ENCODE data around the gene KIF3A. TPM values are rescaled to one million over a fixed set of nuclear protein-coding genes. Genes with fewer than 3 reads are reported as not detected.

KIF3A gene
- total RNA-seq, 1 donor from 2014 or later, result 11.9 TPM

DNA sequence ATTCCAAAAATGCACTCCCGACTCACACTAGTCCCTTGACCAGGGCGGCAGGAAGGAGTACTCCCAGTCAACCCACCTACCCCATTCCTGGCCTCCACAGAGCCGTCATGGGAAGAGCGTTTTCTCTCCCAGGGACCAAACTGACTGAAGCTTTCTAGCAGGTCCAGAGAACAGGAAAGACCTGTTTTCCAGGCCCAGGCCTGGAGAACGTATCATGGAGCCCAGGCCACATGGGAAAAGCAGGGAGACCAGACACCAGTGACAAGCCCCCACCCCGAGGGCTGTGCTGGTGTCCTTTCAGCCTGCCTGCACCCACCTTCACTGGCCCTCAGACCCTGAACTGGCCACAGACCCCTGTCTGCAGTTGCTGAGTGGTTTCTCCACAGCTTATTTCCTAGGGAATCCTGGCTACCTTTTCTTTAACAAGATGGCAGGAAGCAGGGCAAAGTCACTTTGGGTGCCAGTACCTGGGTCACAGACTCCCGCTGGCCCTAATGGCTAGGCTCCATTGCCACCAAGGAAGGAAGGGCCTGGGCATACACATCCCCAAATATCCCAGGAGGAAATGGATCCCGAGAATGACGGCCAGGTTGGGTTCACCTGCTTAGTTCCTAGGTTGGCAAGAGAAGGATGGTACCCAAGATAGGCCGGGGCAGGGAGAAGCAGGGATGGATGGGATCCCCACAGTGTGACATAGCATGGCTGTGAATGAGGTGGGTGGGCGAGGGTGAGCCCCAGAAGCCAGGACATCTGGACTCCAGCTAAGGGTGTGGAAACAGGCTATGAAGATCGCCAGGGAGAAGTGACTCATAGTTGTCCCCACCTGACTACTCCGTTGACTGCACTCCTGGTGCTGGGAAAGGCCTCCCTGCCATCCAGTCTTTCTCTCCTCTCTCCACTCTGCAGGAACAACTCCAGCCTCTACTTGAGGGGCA, 22.0 kb upstream of the KIF3A start:
- H3K4me1 ChIP-seq, result no peaks in the 10 kb centered on the region
- peaks cover 80% of the 10 kb centered on the region for H3K36me3 ChIP-seq
- intact Hi-C loops (cut with micrococcal nuclease), result no loop called here
- H3K27me3 ChIP-seq (ENCODE audit: low read depth), result no peaks in the 10 kb centered on the region
- TF ChIP-seq, protein P1, sequence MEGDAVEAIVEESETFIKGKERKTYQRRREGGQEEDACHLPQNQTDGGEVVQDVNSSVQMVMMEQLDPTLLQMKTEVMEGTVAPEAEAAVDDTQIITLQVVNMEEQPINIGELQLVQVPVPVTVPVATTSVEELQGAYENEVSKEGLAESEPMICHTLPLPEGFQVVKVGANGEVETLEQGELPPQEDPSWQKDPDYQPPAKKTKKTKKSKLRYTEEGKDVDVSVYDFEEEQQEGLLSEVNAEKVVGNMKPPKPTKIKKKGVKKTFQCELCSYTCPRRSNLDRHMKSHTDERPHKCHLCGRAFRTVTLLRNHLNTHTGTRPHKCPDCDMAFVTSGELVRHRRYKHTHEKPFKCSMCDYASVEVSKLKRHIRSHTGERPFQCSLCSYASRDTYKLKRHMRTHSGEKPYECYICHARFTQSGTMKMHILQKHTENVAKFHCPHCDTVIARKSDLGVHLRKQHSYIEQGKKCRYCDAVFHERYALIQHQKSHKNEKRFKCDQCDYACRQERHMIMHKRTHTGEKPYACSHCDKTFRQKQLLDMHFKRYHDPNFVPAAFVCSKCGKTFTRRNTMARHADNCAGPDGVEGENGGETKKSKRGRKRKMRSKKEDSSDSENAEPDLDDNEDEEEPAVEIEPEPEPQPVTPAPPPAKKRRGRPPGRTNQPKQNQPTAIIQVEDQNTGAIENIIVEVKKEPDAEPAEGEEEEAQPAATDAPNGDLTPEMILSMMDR (IDR thresholded peaks at IDR 0.05; ENCODE audit: borderline replicate concordance), result no peak
- H3K9me3 ChIP-seq (replicated peaks), result no peaks in the 10 kb centered on the region
- no peak overlapping the region for H3K27ac ChIP-seq (replicated peaks)
- no peak overlapping the region for H3K4me3 ChIP-seq
- no peak for DNase-seq

GRCh38 chr5:132758451-132758850, 21.1 kb upstream of the KIF3A start:
- H3K4me3 ChIP-seq, result no peak overlapping the region
- no peak overlapping the region for H3K27ac ChIP-seq (replicated peaks)
- no peaks in the 10 kb centered on the region for H3K4me1 ChIP-seq
- TF ChIP-seq, protein P1 (IDR thresholded peaks at IDR 0.05; ENCODE audit: borderline replicate concordance), result no peak
- H3K27me3 ChIP-seq (ENCODE audit: low read depth), result no peaks in the 10 kb centered on the region
- H3K36me3 ChIP-seq, result peaks cover 75% of the 10 kb centered on the region
- intact Hi-C loops (cut with micrococcal nuclease), result no loop called here
- H3K9me3 ChIP-seq (replicated peaks), result no peaks in the 10 kb centered on the region
- no peak for DNase-seq

GRCh38 chr5:132756542-132756941, 19.2 kb upstream of the KIF3A start:
- no peak for DNase-seq
- Histone ChIP-seq H3K9me3 (replicated peaks) (no peaks in the 10 kb centered on the region), H3K27ac (replicated peaks) (no peak overlapping the region), H3K27me3 (ENCODE audit: low read depth) (no peaks in the 10 kb centered on the region), H3K4me3 (no peak overlapping the region), H3K4me1 (no peaks in the 10 kb centered on the region), H3K36me3 (peaks cover 60% of the 10 kb centered on the region)
- TF ChIP-seq, protein P1 (IDR thresholded peaks at IDR 0.05; ENCODE audit: borderline replicate concordance), result no peak
- intact Hi-C loops (cut with micrococcal nuclease), result no loop called here

- Histone ChIP-seq H3K27ac (replicated peaks) (no peak overlapping the region), H3K27me3 (ENCODE audit: low read depth) (no peaks in the 10 kb centered on the region), H3K4me3 (no peak overlapping the region), H3K4me1 (no peaks in the 10 kb centered on the region), H3K9me3 (replicated peaks) (no peaks in the 10 kb centered on the region), H3K36me3 (peaks cover 46% of the 10 kb centered on the region)
- intact Hi-C loops (cut with micrococcal nuclease), result no loop called here
- no peak for DNase-seq
- TF ChIP-seq, protein P1 (IDR thresholded peaks at IDR 0.05; ENCODE audit: borderline replicate concordance), result peak; percentile 38
These were observed 17.6 kb upstream of the KIF3A start for GRCh38 chr5:132754947-132755346.

GRCh38 chr5:132754111-132754510, 16.8 kb upstream of the KIF3A start:
- intact Hi-C loops (cut with micrococcal nuclease), result no loop called here
- no peaks in the 10 kb centered on the region for H3K4me1 ChIP-seq
- DNase-seq, result no peak
- H3K4me3 ChIP-seq, result no peak overlapping the region
- H3K9me3 ChIP-seq (replicated peaks), result no peaks in the 10 kb centered on the region
- H3K27me3 ChIP-seq (ENCODE audit: low read depth), result no peaks in the 10 kb centered on the region
- TF ChIP-seq, protein P1 (IDR thresholded peaks at IDR 0.05; ENCODE audit: borderline replicate concordance), result no peak
- no peak overlapping the region for H3K27ac ChIP-seq (replicated peaks)
- peaks cover 38% of the 10 kb centered on the region for H3K36me3 ChIP-seq

Measured in left ventricle myocardium inferior (tissue), 1 donor.